RCC 7860 (cell line): ENCODE results near the gene GGPS1.
"Not testable (repeated sequence)": the region's sequence is repeated elsewhere in the genome, so short reads cannot be mapped to it uniquely, and the experiment has no call there.

ENCODE experiments used
- DNase-seq: peaks from one replicate; pipeline ENCODE4 v3.0.0-alpha.2; 2015; ENCODE audit warnings: low spot score
- FAIRE-seq: peaks from 2 replicates; lab custom pipeline; 2012; peaks lifted over from hg19 to GRCh38; lab: Jason Lieb, UNC

Gene GGPS1

GRCh38 chr1:235304549-235305451 lies 23.6 kb upstream of the GGPS1 start:
- FAIRE-seq (no peak), DNase-seq (no peak)

GRCh38 chr1:235307158-235308124 lies 20.9 kb upstream of the GGPS1 start:
- DNase-seq (no peak), FAIRE-seq (no peak)

GRCh38 chr1:235309206-235309605 lies 19.2 kb upstream of the GGPS1 start:
- FAIRE-seq, DNase-seq: not testable (repeated sequence)

- FAIRE-seq (no peak), DNase-seq (no peak)
Observed at GRCh38 chr1:235313262-235313661, 15.1 kb upstream of the GGPS1 start.

GRCh38 chr1:235313931-235314678 lies 14.3 kb upstream of the GGPS1 start:
- FAIRE-seq: no peak
- no peak for DNase-seq

GRCh38 chr1:235315173-235315572 lies 13.2 kb upstream of the GGPS1 start:
- FAIRE-seq (no peak), DNase-seq (no peak)

GRCh38 chr1:235315735-235316134 lies 12.6 kb upstream of the GGPS1 start:
- DNase-seq: no peak
- FAIRE-seq: no peak

GRCh38 chr1:235317168-235317567 lies 11.2 kb upstream of the GGPS1 start:
- no peak for FAIRE-seq
- no peak for DNase-seq

- no peak for DNase-seq
- FAIRE-seq: no peak
Observed at GRCh38 chr1:235319255-235319654, 9.1 kb upstream of the GGPS1 start.

GRCh38 chr1:235320521-235321179 lies 7.7 kb upstream of the GGPS1 start:
- DNase-seq (no peak), FAIRE-seq (no peak)

- FAIRE-seq: no peak
Observed at GRCh38 chr1:235324296-235324695, 4.1 kb upstream of the GGPS1 start.

GRCh38 chr1:235325139-235325538 lies 3.2 kb upstream of the GGPS1 start:
- DNase-seq (no peak), FAIRE-seq (no peak)

More at GRCh38 chr1:235324296-235324695, 4.1 kb upstream of the GGPS1 start:
- no peak for DNase-seq

GRCh38 chr1:235325854-235326253 lies 2.5 kb upstream of the GGPS1 start:
- DNase-seq: no peak

GRCh38 chr1:235326719-235327558 lies 1.4 kb upstream of the GGPS1 start:
- DNase-seq (peak; percentile 20), FAIRE-seq (no peak)

More at GRCh38 chr1:235325854-235326253, 2.5 kb upstream of the GGPS1 start:
- FAIRE-seq: peak; percentile 31

GRCh38 chr1:235327559-235328270 lies 655 bp upstream of the GGPS1 start, which contains the start of gene ARID4B:
ARID4B (minus strand) TSS chr1:235328179; CDS start chr1:235326919, 1,260 bp downstream.
- FAIRE-seq (no peak), DNase-seq (peak; percentile 21)

GRCh38 chr1:235329139-235329902 lies 951 bp downstream of the GGPS1 start:
- DNase-seq: peak; percentile 16
- no peak for FAIRE-seq

- DNase-seq (no peak), FAIRE-seq (no peak)
Observed at GRCh38 chr1:235330918-235331285, 2.5 kb downstream of the GGPS1 start.

- DNase-seq (no peak), FAIRE-seq (no peak)
Observed at GRCh38 chr1:235331401-235331800, 3.0 kb downstream of the GGPS1 start.
